HG03060 (cell line): ENCODE results near the gene DYNC1I2.

Experiments
- ATAC-seq: cut with Tn5 transposase; IDR thresholded peaks from one replicate; pipeline ENCODE4 v1.9.1; 2021; ENCODE audit warnings: low read depth, moderate number of reproducible peaks; ENCODE audit not compliant: unreplicated experiment

The DYNC1I2 gene

DNA sequence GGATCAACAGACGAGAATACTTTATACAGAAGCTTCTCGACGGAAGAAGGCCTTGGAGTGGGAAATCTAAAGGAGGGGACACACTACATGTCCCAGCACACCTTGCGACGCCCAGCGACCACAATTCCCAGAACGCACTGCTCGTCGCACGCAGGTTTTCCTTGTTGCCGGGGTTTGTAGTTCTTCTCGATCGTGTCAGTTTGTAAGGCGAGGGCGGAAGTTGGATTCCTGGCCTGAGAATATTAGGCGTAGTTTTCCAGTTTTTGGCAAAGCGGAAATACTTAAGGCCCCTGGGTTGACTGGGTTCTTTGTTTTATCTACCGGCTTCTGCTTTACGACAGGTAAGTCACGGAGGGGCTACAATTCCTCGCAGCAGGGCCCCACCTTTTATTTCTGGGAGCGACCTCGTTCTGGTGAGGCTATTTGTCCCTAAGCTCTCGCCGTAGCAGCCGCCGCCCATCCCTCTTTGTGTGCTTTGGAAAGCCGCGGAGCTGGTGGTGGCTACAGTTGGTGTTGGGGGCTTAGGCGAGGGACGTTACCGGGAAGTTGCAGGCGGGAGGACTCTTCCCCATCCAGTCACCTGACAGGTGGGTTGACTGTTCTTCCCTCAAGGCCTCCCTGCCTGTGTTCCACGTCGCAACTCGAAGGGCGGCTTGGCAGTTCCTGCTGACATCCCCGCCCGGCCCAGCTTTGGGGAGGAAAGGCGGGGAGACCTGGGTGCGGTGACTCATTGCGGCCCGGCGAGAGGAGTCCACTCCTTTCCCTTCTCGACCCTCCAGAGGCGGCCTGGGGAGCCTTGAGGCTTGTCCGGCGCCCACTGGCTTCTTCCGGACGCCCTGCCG is at the start of gene DYNC1I2:
Gene DYNC1I2 (plus strand): TSS at position 183 of the 842 bp plus-strand sequence. CDS start 2,687 bp downstream, outside the sequence.
- no peak for ATAC-seq

DNA sequence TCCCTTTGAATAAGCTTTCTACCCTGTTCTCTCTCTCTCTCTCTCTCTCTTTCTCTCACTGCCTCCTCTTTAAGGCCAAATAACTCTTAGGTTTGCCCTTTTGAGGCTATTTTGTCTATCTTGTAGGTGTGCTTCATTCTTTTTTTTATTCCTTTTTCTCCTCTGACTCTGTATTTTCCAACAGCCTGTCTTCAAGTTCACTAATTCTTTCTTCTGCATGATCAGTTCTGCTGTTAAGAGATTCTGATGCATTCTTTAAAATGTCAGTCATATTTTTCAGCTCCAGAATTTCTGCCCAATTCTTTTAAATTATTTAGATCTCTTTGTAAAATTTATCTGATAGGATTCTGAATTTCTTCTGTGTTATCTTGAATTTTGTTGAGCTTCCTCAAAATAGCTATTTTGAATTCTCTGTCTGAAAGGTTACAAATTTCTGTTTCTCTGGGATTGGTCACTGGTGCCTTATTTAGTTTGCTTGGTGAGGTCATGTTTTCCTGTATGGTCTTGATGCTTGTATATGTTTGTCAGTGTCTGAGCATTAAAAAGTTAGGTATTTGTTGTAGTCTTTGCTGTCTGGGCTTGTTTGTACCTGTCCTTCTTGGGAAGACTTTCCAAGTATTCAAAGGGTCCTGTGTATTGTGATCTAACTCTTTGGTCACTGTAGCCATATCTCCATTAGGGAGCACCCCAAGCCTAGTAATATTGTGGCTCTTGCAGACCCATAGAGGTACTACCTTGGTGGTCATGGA is 35.4 kb upstream of the DYNC1I2 start:
- no peak for ATAC-seq

DNA sequence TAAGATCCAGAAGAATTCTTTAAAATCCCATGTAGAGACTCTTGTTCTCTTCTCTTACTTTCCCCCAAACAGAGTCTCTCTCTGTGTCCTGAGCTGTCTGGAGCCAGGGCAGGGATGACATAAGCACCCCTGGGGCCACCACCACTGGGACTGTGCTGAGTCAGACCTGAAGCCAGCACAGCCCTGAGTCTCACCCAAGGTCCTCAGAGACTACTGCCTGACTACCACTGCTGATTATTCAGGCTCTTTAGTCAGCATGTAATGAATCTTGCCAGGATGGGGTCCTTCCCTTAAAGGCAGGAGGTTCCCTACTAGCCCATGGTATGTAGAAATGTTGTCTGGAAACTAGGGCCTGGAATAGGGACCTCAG is 34.9 kb upstream of the DYNC1I2 start:
- peak; percentile 71 for ATAC-seq

DNA sequence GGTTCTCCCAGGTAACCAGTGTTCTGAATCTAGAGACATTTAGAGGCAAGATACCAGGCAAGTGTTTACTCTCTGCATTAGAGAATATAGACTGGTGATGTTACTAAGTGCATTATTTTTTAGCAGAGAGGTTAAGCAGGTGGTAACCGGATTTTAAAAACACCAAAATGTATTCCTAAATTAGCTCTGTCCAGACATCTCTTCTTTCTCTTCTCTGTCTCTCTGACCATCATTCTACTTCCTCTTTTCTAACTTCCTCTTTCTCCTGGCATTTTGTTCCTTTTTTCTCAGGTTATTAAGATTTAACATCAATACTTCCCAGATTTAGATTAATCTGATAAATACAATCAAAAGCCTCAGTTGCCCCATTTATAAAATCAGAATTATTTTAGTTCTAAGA is 31.7 kb upstream of the DYNC1I2 start:
- ATAC-seq: no peak

DNA sequence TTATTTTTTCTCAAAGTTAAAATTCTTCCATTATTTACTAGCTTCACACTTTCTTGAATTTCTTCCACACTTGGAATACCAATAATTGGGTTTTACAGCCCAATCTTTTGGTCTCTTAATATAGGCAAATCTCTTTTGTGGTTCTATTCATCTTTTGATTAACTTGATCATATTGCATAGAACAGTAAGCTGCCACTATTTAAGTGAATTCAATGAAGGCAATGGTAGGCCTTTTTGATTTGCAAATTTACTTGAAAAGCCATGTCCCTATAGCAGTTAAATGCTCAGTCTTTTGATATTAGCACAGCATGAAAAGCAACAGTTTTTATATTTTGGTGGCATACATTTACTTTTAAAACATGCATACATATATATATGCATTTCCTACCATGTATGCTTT is 20.2 kb upstream of the DYNC1I2 start:
- no peak for ATAC-seq

DNA sequence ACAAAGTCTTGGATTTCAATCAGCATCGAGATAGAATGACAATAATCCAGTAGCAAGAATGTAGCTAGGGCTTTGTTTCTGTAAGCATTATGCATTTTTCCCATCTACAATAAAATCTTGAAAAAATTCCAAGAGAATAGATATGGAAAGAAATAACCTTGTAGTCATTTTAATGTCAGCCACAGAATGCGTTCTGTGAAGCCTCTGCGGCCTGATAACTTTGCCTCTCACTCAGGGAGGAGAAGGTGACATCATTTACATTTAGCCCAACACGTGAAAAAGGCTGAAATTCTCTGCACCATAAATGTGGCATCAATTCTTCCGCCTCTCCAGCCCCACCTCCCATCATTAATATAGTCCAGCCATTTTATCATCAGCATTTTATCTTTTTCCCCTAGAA is 19.1 kb upstream of the DYNC1I2 start:
- ATAC-seq: no peak

DNA sequence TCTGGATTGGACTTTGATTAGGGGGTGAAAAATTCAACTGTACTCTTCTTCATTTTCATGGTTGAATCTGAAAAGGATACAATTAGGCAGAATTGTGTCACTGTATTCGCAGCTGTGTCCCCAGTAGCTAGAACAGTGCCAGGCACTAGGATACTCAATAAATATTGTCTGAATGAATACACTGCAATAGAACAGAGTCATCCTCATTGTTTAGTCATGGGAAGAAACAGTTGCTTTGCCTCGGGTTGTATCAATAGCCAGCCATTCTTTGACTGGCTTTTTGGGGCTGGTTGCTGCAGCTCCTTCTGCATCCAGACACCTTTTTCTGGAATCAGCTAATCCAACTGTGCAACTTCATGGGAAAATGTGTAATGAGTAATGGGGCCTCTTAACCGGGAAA is 18.1 kb upstream of the DYNC1I2 start:
- ATAC-seq: no peak

DNA sequence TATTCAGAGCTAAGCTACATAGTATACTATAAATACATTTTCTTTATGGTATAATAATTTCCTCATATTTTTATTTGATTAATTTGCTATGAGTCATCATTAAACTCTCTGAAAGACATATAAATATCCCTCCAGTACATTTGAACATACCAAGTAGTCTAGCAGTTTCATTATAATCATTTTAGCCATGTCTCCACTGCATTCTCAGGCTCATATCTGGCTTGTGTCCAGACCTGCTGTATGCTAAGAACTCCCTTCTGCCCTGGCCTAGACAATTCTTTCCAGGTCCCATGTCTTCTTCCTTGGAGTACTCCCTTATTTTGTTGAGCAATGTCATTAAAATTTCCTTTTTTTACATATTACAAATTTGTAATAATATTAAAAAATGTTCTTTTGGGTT is 16.6 kb upstream of the DYNC1I2 start:
- ATAC-seq: no peak

DNA sequence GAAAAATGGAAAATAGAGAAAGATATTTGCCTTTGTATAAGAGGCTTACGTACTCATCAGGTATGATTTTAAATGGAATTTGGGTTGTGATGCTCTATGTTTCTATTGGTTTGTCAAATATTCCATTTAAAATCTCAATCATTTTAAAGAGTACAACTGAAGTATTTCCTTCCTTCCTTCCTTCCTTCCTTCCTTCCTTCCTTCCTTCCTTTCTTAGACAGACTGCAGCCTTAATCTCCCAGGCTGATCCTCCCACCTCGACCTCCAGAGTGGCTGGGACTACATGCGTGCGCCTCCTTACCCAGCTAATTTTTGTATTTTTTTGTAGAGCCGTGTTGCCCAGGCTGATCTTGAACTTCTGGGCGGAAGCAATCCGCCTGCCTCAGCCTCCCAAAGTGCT is 15.4 kb upstream of the DYNC1I2 start:
- no peak for ATAC-seq

DNA sequence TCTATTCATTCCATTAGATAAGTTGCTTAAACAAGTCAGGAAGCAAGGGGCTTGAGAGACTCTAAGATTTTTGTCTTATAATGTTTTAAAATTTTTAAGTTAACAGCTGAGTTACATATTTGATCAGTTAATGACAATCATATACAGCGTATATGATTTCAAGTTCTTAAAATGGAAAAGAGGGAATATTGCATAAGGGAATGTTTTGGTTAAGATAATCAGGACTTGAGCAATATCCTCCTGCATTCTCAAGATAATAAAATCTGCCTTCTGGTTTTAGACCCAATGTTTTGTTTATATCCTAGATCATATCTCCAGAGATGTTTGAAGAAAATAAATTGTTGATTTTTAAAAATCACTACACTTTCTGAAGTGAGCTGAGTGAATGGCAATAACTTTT is 13.4 kb upstream of the DYNC1I2 start:
- ATAC-seq: no peak

DNA sequence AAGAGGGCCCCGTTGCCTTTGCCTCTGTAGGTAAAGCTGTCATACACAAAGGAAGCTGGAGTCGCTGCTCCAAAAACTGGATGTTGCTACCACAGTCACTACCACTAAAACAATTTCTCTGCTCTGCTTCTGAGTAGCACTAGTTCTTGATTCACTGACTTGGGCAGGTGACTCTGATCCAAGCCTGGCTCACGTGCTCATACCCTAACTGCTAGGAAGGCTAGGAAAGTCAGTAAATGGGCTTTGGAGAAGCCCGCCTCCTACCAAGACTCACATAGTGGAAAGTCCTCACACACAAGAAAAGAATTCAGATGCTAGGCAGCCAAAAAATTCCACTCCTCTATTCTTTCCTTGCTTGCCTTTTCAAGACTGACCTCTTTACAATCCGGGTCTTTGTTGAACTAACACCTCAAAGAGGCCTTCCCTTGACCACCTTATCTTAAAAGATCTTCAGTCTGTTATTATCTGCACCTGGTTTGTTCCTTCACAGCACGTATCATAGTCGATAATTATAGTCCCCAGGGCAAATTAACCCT is 11.4 kb upstream of the DYNC1I2 start:
- no peak for ATAC-seq

DNA sequence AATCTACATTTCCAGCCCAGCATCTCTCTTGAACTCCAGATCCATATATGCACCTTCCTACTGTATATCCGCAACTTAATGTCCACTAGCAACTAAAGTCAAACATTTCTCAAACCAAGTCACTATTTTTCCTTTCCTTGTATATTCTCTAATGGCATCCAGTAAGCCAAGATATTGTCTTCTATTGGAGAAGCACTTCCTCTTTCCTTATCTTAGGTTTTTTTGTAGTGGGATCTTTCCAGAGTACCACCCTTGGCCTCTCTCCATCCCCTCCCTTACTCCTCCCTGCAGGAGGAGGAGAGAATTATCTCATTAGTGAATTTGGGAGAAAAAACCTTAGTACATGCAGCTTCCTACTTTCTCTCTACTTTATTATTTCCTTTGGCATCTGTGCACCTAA is 8.7 kb upstream of the DYNC1I2 start:
- ATAC-seq: no peak

DNA sequence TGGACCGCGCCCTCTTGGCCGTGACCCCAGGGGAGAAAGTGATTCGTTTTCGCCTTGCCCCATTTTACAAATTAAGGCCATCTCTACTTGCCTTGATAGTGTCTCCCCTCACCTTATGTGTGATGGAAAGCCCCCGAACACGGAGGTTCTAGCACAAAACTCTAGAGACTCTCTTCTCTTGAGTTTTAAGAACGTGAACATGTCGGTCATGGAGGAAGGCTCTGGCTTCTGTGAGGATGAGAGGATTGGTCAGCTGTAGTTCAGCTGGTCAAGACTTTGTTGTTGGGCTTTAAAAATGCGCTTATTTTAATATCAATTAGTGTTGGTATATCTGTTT is 828 bp downstream of the DYNC1I2 start:
- no peak for ATAC-seq

DNA sequence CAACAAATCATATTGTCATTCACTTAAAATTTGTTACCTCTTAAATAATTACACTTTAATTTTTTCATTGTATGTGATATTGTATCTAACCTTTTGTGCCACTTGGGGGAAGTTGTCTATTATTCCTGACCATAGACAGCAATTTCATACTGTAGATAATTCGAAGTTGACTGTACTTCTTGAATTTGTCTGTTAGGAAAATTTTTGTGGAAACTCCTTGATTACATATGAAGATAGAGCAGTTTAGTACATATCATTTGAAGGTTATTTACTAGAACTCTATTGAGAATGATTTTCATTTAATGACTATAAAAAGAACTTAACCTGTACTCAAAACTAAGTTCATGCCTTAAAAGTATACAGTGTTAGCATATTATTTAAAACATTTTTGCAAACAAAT is 5.1 kb downstream of the DYNC1I2 start:
- no peak for ATAC-seq

DNA sequence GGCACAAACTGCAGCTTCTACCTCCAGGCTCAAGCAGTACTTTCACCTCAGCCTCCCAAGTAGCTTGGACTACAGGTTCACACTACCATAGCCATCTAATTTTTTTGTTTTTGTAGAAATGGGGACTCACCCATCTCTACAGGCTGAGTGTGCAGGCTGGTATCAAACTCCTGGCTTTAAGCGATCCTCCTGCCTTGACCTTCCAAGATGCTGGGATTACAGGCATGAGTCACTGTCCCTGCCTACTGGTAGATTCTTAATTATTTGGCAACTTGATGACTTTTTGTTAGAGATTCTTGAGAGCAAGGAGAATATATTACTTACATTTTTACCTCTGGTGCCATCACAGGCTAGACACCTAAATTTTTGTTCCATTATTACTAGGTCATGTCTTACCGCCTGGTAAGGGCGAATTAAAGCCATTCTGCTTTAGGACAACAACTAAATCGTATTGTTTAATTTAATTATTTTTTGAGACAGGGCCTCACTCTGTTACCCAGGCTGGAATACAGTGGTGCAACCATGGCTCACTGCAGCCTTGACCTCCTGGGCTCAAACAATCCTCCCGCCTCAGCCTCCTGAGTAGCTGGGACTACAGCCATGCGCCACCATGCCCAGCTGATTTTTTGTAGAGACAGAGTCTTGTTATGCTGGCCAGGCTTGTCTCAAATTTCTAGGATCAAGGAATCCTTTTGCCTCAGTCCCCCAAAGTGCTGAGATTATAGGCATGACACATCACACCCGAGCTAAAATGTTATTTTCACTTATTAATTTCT is 15.7 kb downstream of the DYNC1I2 start:
- no peak for ATAC-seq

DNA sequence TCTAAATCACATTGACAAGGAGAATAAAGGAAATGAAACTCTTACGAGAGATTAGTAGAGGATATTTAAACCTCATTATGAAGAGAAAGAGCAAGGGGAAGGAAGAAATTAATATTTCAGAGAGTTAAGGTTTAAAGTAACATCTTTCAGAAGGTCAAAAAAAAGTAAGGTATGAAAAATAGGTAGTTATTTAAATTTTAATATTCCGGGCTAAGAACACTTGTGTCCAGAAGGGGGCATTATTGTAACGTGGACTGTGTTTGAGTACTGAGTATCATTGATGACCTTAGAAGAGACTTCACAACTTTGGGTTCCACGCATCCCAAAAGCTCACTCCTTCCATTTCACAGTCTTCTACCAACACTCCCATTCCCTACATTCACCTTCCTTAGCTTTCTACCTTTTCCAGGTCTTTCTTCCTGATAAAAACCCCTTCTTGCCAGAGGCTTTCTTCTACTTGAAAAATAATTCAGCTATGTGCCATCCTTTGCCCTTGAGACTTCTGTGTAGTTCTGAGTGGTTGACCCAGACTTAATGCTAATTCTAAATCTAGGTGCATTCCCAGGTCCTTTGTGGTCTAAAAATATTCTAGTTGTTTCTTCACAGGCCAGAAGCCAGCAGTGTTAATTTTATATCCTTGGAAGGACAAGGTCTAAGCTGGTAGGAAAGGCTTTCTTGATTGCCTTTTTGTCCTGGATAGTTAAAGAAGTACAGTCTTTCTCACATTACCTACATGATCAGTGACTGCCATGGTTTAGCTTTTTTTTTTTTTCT is 16.5 kb downstream of the DYNC1I2 start:
- ATAC-seq: no peak

DNA sequence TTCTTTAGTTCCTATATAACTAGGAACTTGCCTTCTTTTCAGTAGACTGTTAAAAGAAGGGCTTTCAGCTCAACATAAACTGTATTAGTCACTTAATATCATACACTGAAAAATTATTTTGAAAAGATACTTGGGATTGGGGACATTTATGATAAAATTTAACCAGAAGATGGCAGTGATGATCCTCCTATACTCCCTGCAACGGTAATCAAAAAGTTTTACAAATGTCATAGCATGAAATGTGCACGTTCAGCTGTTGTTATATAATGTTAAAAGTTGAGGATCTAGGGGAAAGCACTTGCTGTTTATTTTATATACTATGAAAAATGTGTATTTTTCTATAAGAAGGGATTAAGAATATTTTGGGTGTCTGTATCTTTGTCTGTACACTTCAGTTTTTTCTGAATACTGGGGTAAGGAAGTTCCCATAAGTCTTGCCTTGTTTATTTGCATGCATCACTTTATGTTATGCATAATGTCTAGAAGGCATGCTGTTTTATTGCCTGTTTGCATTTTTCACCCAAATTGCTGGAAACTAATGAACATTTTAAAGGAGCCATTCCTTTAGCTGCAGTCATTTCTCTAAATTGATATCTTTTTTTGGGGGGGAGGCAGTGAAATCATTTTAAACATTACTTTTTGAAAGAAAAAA is 19.0 kb downstream of the DYNC1I2 start:
- no peak for ATAC-seq

DNA sequence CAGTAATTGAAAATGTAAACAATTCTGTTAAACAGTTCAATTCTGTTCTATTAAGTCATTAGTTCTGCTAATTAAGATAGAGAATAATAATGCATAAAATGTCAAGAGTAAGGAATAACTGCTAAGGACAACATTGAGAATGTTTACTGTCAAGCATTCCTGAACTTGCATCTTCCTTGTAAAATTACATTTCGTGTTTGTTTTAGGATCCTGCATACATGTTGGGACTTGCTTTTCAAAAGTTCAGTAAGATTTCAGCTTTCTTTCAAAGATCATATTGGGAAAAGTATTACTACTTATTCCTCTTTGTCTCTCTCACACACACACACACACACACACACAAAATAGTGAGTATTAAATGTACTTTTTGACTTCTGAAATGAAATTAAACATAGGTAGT is 20.5 kb downstream of the DYNC1I2 start:
- no peak for ATAC-seq

DNA sequence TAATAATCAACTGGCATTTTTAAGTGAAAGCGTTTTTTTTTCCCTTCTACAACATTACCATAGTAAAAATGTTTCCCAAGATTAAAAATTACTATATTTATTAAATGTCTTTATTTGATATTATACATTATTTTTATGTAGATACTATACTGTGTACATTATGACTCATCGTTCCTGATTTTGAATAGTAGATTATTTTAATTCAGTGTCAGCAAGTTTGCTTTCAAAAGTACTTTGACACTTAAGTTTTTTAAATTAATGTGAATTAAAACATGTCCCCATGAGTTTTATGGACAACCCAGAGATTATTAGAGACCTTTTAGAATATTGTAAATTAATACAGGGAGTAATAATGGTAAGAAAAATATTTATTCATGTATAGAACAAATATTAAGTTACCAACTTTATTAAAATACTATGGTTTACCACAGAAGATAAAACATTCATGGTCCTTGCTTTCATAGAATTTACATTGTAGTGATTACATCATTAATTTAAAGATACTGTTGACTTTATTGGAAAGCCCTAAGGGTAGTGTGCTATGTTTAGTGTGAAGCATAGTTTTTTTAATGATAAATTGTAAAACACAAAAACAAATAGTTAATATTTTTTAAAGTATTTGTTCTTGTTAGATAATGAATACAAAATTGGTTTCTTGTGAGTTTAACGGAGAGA is 21.9 kb downstream of the DYNC1I2 start:
- no peak for ATAC-seq
